Mesendoderm (in vitro differentiated cells): ENCODE data around the gene PACSIN2.

Source experiments
- DNase-seq: peaks from one replicate; pipeline ENCODE4 v3.0.0; 2013
- H2AK5ac ChIP-seq: 2 replicates; pipeline ENCODE4 v1.6.1; 2013; ENCODE audit warnings: low read length, inconsistent platforms
- H2BK120ac ChIP-seq: 2 replicates; pipeline ENCODE4 v1.6.1; 2013; ENCODE audit warnings: low read depth, mild to moderate bottlenecking, low read length, moderate library complexity, mixed read lengths
- H2BK15ac ChIP-seq: replicated peaks from 2 replicates; pipeline ENCODE4 v1.6.1; 2013; ENCODE audit warnings: low read depth, mild to moderate bottlenecking, moderate library complexity
- H2BK5ac ChIP-seq: 2 replicates; pipeline ENCODE4 v1.6.1; 2013; ENCODE audit warnings: low read length, inconsistent platforms
- H3K18ac ChIP-seq: 2 replicates; pipeline ENCODE4 v1.6.1; 2013; ENCODE audit warnings: mild to moderate bottlenecking, low read length, mixed read lengths
- H3K23ac ChIP-seq: one replicate; pipeline ENCODE4 v1.6.1; 2013; ENCODE audit warnings: low read length
- H3K27ac ChIP-seq: 2 replicates; pipeline ENCODE4 v1.5.1; 2013; ENCODE audit warnings: low read depth, mild to moderate bottlenecking, inconsistent platforms, low read length, moderate library complexity
- H3K27me3 ChIP-seq: 2 replicates; pipeline ENCODE4 v1.6.1; 2013; ENCODE audit warnings: low read length, control low read depth, mild to moderate bottlenecking, inconsistent platforms; ENCODE audit not compliant: insufficient read depth, poor library complexity
- H3K36me3 ChIP-seq: 2 replicates; pipeline ENCODE4 v1.6.1; 2013; ENCODE audit warnings: low read length, inconsistent platforms; ENCODE audit not compliant: control insufficient read depth, insufficient read depth
- H3K4ac ChIP-seq: one replicate; pipeline ENCODE4 v1.6.1; 2013; ENCODE audit warnings: low read depth, mild to moderate bottlenecking, low read length, moderate library complexity
- H3K4me1 ChIP-seq: 2 replicates; pipeline ENCODE4 v1.6.1; 2013; ENCODE audit warnings: low read depth, low read length, inconsistent platforms; ENCODE audit not compliant: control insufficient read depth
- H3K4me2 ChIP-seq: 2 replicates; pipeline ENCODE4 v1.6.1; 2013; ENCODE audit warnings: low read length
- H3K4me3 ChIP-seq: 2 replicates; pipeline ENCODE4 v1.5.1; 2013; ENCODE audit warnings: mild to moderate bottlenecking, low read length
- H3K56ac ChIP-seq: one replicate; pipeline ENCODE4 v1.6.1; 2013; ENCODE audit warnings: low read length
- H3K79me1 ChIP-seq: 2 replicates; pipeline ENCODE4 v1.6.1; 2013; ENCODE audit warnings: low read length, inconsistent platforms
- H3K79me2 ChIP-seq: 2 replicates; pipeline ENCODE4 v1.6.1; 2013; ENCODE audit warnings: mild to moderate bottlenecking, low read length; ENCODE audit not compliant: control insufficient read depth, insufficient read depth
- H3K9ac ChIP-seq: 2 replicates; pipeline ENCODE4 v1.6.1; 2013; ENCODE audit warnings: low read length, inconsistent platforms
- H4K5ac ChIP-seq: one replicate; pipeline ENCODE4 v1.6.1; 2013; ENCODE audit warnings: low read length
- H4K8ac ChIP-seq: one replicate; pipeline ENCODE4 v1.6.1; 2013; ENCODE audit warnings: low read depth, mild to moderate bottlenecking, control low read depth, low read length, moderate library complexity
- WGBS: extraction: QIAGEN DNeasy Blood & Tissue Kit; methylation state at CpG from one replicate; pipeline ENCODE4 v1.1.7; 2013; ENCODE audit warnings: low lambda C conversion rate, missing lambda C conversion rate; ENCODE audit not compliant: insufficient coverage; ENCODE audit errors: extremely low coverage; 5-methylcytosine and 5-hydroxymethylcytosine counted together

Gene PACSIN2

GRCh38 chr22:42912059-42912458, 102.9 kb downstream of the PACSIN2 start:
- H3K18ac ChIP-seq: no peak overlapping the region
- H3K79me1 ChIP-seq: peaks cover 24% of the 10 kb centered on the region
- no peak overlapping the region for H2BK120ac ChIP-seq
- H3K27me3 ChIP-seq: no peaks in the 10 kb centered on the region
- H3K36me3 ChIP-seq: no peaks in the 10 kb centered on the region
- no peak overlapping the region for H3K4ac ChIP-seq
- H2AK5ac ChIP-seq: no peak overlapping the region
- H2BK15ac ChIP-seq: no peak overlapping the region
- H4K8ac ChIP-seq: no peak overlapping the region
- H3K56ac ChIP-seq: no peak overlapping the region
- DNase-seq: no peak
- no peak overlapping the region for H3K27ac ChIP-seq
- peaks cover 7% of the 10 kb centered on the region for H3K4me1 ChIP-seq
- H3K4me2 ChIP-seq: no peak overlapping the region
- WGBS: no CpG with 5 or more reads among the region's 6 CpGs
- no peak overlapping the region for H4K5ac ChIP-seq
- H3K79me2 ChIP-seq: peaks cover 21% of the 10 kb centered on the region
- no peak overlapping the region for H3K23ac ChIP-seq
- H2BK5ac ChIP-seq: no peak overlapping the region
- H3K4me3 ChIP-seq: no peak overlapping the region
- no peak overlapping the region for H3K9ac ChIP-seq

GRCh38 chr22:42910221-42910942, 104.6 kb downstream of the PACSIN2 start:
- no peak overlapping the region for H2AK5ac ChIP-seq
- no peak overlapping the region for H3K4ac ChIP-seq
- H2BK120ac ChIP-seq: no peak overlapping the region
- DNase-seq: no peak
- H3K4me1 ChIP-seq: no peaks in the 10 kb centered on the region
- no peak overlapping the region for H3K4me2 ChIP-seq
- no CpG with 5 or more reads among the region's 10 CpGs for WGBS
- no peaks in the 10 kb centered on the region for H3K27me3 ChIP-seq
- no peak overlapping the region for H3K9ac ChIP-seq
- H3K27ac ChIP-seq: no peak overlapping the region
- H3K4me3 ChIP-seq: no peak overlapping the region
- peaks cover 20% of the 10 kb centered on the region for H3K79me2 ChIP-seq
- no peaks in the 10 kb centered on the region for H3K36me3 ChIP-seq
- no peak overlapping the region for H2BK15ac ChIP-seq
- H2BK5ac ChIP-seq: no peak overlapping the region
- H4K5ac ChIP-seq: no peak overlapping the region
- no peak overlapping the region for H4K8ac ChIP-seq
- no peak overlapping the region for H3K18ac ChIP-seq
- peaks cover 29% of the 10 kb centered on the region for H3K79me1 ChIP-seq
- H3K23ac ChIP-seq: no peak overlapping the region
- no peak overlapping the region for H3K56ac ChIP-seq

GRCh38 chr22:42909363-42910058, 105.4 kb downstream of the PACSIN2 start:
- no peak for DNase-seq
- Histone ChIP-seq H4K5ac (no peak overlapping the region), H3K4ac (no peak overlapping the region), H3K4me3 (no peak overlapping the region), H2AK5ac (no peak overlapping the region), H3K4me2 (no peak overlapping the region), H3K36me3 (no peaks in the 10 kb centered on the region), H3K56ac (no peak overlapping the region), H3K79me1 (peaks cover 28% of the 10 kb centered on the region), H3K79me2 (peaks cover 18% of the 10 kb centered on the region), H3K23ac (no peak overlapping the region), H2BK120ac (no peak overlapping the region), H2BK5ac (no peak overlapping the region), H2BK15ac (no peak overlapping the region), H3K9ac (no peak overlapping the region), H4K8ac (no peak overlapping the region), H3K27ac (no peak overlapping the region), H3K4me1 (no peaks in the 10 kb centered on the region), H3K18ac (no peak overlapping the region), H3K27me3 (no peaks in the 10 kb centered on the region)
- no CpG with 5 or more reads among the region's 14 CpGs for WGBS

- Histone ChIP-seq H4K5ac (no peak overlapping the region), H2AK5ac (no peak overlapping the region), H3K4me1 (no peaks in the 10 kb centered on the region), H3K79me1 (peaks cover 34% of the 10 kb centered on the region), H2BK15ac (no peak overlapping the region), H2BK120ac (no peak overlapping the region), H3K4ac (no peak overlapping the region), H3K27me3 (no peaks in the 10 kb centered on the region), H4K8ac (no peak overlapping the region), H3K36me3 (no peaks in the 10 kb centered on the region), H3K23ac (no peak overlapping the region), H3K56ac (no peak overlapping the region), H3K27ac (no peak overlapping the region), H3K9ac (no peak overlapping the region), H3K18ac (no peak overlapping the region), H3K79me2 (peaks cover 12% of the 10 kb centered on the region), H3K4me2 (no peak overlapping the region), H3K4me3 (no peak overlapping the region), H2BK5ac (no peak overlapping the region)
- DNase-seq: no peak
- no CpG with 5 or more reads among the region's 6 CpGs for WGBS
These were observed 106.6 kb downstream of the PACSIN2 start for GRCh38 chr22:42908374-42908746.

- peaks cover 36% of the 10 kb centered on the region for H3K79me1 ChIP-seq
- no peak overlapping the region for H3K4ac ChIP-seq
- H3K79me2 ChIP-seq: peaks cover 9% of the 10 kb centered on the region
- H2BK5ac ChIP-seq: no peak overlapping the region
- no peak overlapping the region for H3K9ac ChIP-seq
- no CpG with 5 or more reads among the region's 26 CpGs for WGBS
- H3K4me3 ChIP-seq: no peak overlapping the region
- no peak overlapping the region for H2AK5ac ChIP-seq
- H3K4me2 ChIP-seq: no peak overlapping the region
- no peak overlapping the region for H4K5ac ChIP-seq
- no peak overlapping the region for H3K23ac ChIP-seq
- no peak overlapping the region for H2BK15ac ChIP-seq
- no peaks in the 10 kb centered on the region for H3K36me3 ChIP-seq
- no peak overlapping the region for H4K8ac ChIP-seq
- H3K56ac ChIP-seq: no peak overlapping the region
- H3K18ac ChIP-seq: no peak overlapping the region
- no peak for DNase-seq
- H2BK120ac ChIP-seq: no peak overlapping the region
- no peak overlapping the region for H3K27ac ChIP-seq
- H3K27me3 ChIP-seq: no peaks in the 10 kb centered on the region
- H3K4me1 ChIP-seq: no peaks in the 10 kb centered on the region
These were observed 107.3 kb downstream of the PACSIN2 start for GRCh38 chr22:42907404-42908373.
